Ureter (tissue), 1 donor: ENCODE measurements around the gene TRAF3. TPM values are rescaled to one million over a fixed set of nuclear protein-coding genes. Genes with fewer than 3 reads are reported as not detected.
"Not testable (repeated sequence)": the region's sequence is repeated elsewhere in the genome, so short reads cannot be mapped to it uniquely, and the experiment has no call there.

ENCODE experiments used
- DNase-seq: peaks from one replicate; pipeline ENCODE4 v3.0.0-alpha.2; 2020; ENCODE audit warnings: low spot score
- total RNA-seq: library from RNA; stranded (reverse); gene quantifications from one replicate; pipeline ENCODE4 v1.2.4, GENCODE V29; 2023
- donor health status: DM: yes; HTN: yes; CAD: no.

The TRAF3 gene
- total RNA-seq, 1 donor from 2014 or later: 29.9 TPM

GRCh38 chr14:102923925-102924486 is 146.8 kb downstream of the TRAF3 start:
- no peak for DNase-seq

- DNase-seq: no peak
These were observed 147.7 kb downstream of the TRAF3 start for GRCh38 chr14:102924632-102925588.

GRCh38 chr14:102925646-102926045 is 148.4 kb downstream of the TRAF3 start:
- DNase-seq: no peak

GRCh38 chr14:102926104-102926503 is 148.9 kb downstream of the TRAF3 start:
- no peak for DNase-seq

- not testable (repeated sequence) for DNase-seq
These were observed 149.6 kb downstream of the TRAF3 start for GRCh38 chr14:102926840-102927239.

- DNase-seq: peak; percentile 82
These were observed 150.2 kb downstream of the TRAF3 start for GRCh38 chr14:102927346-102927877.

GRCh38 chr14:102927878-102928411 is 150.7 kb downstream of the TRAF3 start:
- no peak for DNase-seq

- peak; percentile 88 for DNase-seq
These were observed 151.4 kb downstream of the TRAF3 start for GRCh38 chr14:102928412-102929240.

GRCh38 chr14:102929241-102930137 is 152.2 kb downstream of the TRAF3 start:
- no peak for DNase-seq

GRCh38 chr14:102930138-102930752 is 153.0 kb downstream of the TRAF3 start:
- DNase-seq: no peak

- DNase-seq: no peak
These were observed 153.7 kb downstream of the TRAF3 start for GRCh38 chr14:102930753-102931579.

GRCh38 chr14:102931580-102932285 is 154.5 kb downstream of the TRAF3 start:
- no peak for DNase-seq

GRCh38 chr14:102932484-102933248 is 155.4 kb downstream of the TRAF3 start:
- DNase-seq: no peak

- no peak for DNase-seq
These were observed 156.5 kb downstream of the TRAF3 start for GRCh38 chr14:102933618-102934231.

GRCh38 chr14:102935756-102936155 is 158.5 kb downstream of the TRAF3 start:
- DNase-seq: no peak

GRCh38 chr14:102937331-102938175 is 160.3 kb downstream of the TRAF3 start:
- no peak for DNase-seq
